GM08714 (cell line): ENCODE results near the gene AQP6.

Source experiments
- H3K4me3 ChIP-seq: fragments of 200-500 bp; sonication (Bioruptor generic); 2 replicates; pipeline ENCODE4 v1.5.1; 2014; ENCODE audit warnings: mild to moderate bottlenecking, low read length, inconsistent platforms
- ZNF274 ChIP-seq: IDR thresholded peaks from 2 replicates; pipeline ENCODE4 v1.6.1; 2012; ENCODE audit warnings: mild to moderate bottlenecking, low read depth, low read length

AQP6 gene

GRCh38 chr12:49966511-49967041 lies 6.2 kb upstream of the AQP6 start:
- no peak for TF ChIP-seq ZNF274
- no peak overlapping the region for H3K4me3 ChIP-seq

GRCh38 chr12:49967042-49967776 lies 5.5 kb upstream of the AQP6 start:
- no peak for TF ChIP-seq ZNF274
- H3K4me3 ChIP-seq, result no peak overlapping the region; the same call in 1 of the 2 replicates

- no peak for TF ChIP-seq ZNF274
- H3K4me3 ChIP-seq, result no peak overlapping the region
These were observed 4.9 kb upstream of the AQP6 start for GRCh38 chr12:49967777-49968250.

- TF ChIP-seq ZNF274, result no peak
- no peak overlapping the region for H3K4me3 ChIP-seq
These were observed 4.3 kb upstream of the AQP6 start for GRCh38 chr12:49968471-49968870.

GRCh38 chr12:49969027-49969426 lies 3.7 kb upstream of the AQP6 start:
- H3K4me3 ChIP-seq, result no peak overlapping the region

GRCh38 chr12:49969651-49970429 lies 2.9 kb upstream of the AQP6 start:
- TF ChIP-seq ZNF274, result no peak

More at GRCh38 chr12:49969027-49969426, 3.7 kb upstream of the AQP6 start:
- no peak for TF ChIP-seq ZNF274

GRCh38 chr12:49970658-49971057 lies 2.1 kb upstream of the AQP6 start:
- no peak for TF ChIP-seq ZNF274
- no peak overlapping the region for H3K4me3 ChIP-seq

More at GRCh38 chr12:49969651-49970429, 2.9 kb upstream of the AQP6 start:
- no peak overlapping the region for H3K4me3 ChIP-seq

GRCh38 chr12:49971141-49971540 lies 1.6 kb upstream of the AQP6 start:
- no peak for TF ChIP-seq ZNF274

GRCh38 chr12:49972129-49972528 lies 618 bp upstream of the AQP6 start:
- H3K4me3 ChIP-seq, result no peak overlapping the region
- no peak for TF ChIP-seq ZNF274

More at GRCh38 chr12:49971141-49971540, 1.6 kb upstream of the AQP6 start:
- no peak overlapping the region for H3K4me3 ChIP-seq

GRCh38 chr12:49973361-49973830 lies 649 bp downstream of the AQP6 start:
- no peak for TF ChIP-seq ZNF274
- H3K4me3 ChIP-seq, result no peak overlapping the region

- no peak overlapping the region for H3K4me3 ChIP-seq
- no peak for TF ChIP-seq ZNF274
These were observed 1.5 kb downstream of the AQP6 start for GRCh38 chr12:49974231-49974675.

- H3K4me3 ChIP-seq, result no peak overlapping the region
- TF ChIP-seq ZNF274, result no peak
These were observed 2.0 kb downstream of the AQP6 start for GRCh38 chr12:49974677-49975317.

GRCh38 chr12:49975318-49975761 lies 2.6 kb downstream of the AQP6 start:
- H3K4me3 ChIP-seq, result no peak overlapping the region
- no peak for TF ChIP-seq ZNF274

GRCh38 chr12:49976557-49976956 lies 3.8 kb downstream of the AQP6 start:
- no peak overlapping the region for H3K4me3 ChIP-seq
- TF ChIP-seq ZNF274, result no peak
